Endothelial cell of umbilical vein (primary cell): ENCODE data around the gene MYO9B. TPM values are rescaled to one million over a fixed set of nuclear protein-coding genes. Genes with fewer than 3 reads are reported as not detected.

Source experiments
- BruUV-seq: library from RNA; stranded (reverse); fragments of 400-500 nt; replicated peaks from 2 replicates; lab custom pipeline; 2021; lab: Mats Ljungman, UMichigan
- CTCF ChIA-PET: fragments of 300-600, 350-600 bp; sonication (Branson Sonifier 250); formaldehyde crosslinking; loops from one replicate; lab custom pipeline; 2021; ENCODE audit warnings: antibody characterized with exemption, inconsistent platforms; lab: Charles Lee
- POLR2A ChIA-PET: fragments of 300-600, 350-600 bp; sonication (Branson Sonifier 250); formaldehyde crosslinking; loops from one replicate; lab custom pipeline; 2021; ENCODE audit warnings: antibody characterized with exemption, inconsistent platforms; lab: Charles Lee
- DNase-seq: peaks from one replicate; pipeline ENCODE4 v3.0.0-alpha.2; 2011; ENCODE audit warnings: low read depth, low spot score
- FAIRE-seq: peaks from 2 replicates; lab custom pipeline; 2011; peaks lifted over from hg19 to GRCh38; lab: Jason Lieb, UNC
- H2AFZ ChIP-seq: 2 replicates; pipeline ENCODE4 v1.6.0; 2012; ENCODE audit warnings: low read depth, low read length, control low read depth, inconsistent platforms
- H3K27ac ChIP-seq: 2 replicates; pipeline ENCODE4 v1.5.1; 2011; ENCODE audit warnings: low read depth, mild to moderate bottlenecking, control low read depth, low read length, moderate library complexity; ENCODE audit not compliant: insufficient read depth
- H3K27me3 ChIP-seq, 2 experiments: 2 replicates each; pipeline versions ENCODE4 v1.6.0 to v1.6.1; 2011; ENCODE audit warnings: low read length in 2 of 2, mixed read lengths in 1 of 2; ENCODE audit not compliant: control insufficient read depth in 2 of 2, insufficient read depth in 2 of 2
- H3K36me3 ChIP-seq, 2 experiments: 2 replicates in 1 of 2; 3 replicates in 1 of 2; pipeline ENCODE4 v1.5.1; 2011; ENCODE audit warnings: low read length in 2 of 2, mild to moderate bottlenecking in 1 of 2, moderate library complexity in 1 of 2; ENCODE audit not compliant: control insufficient read depth in 2 of 2, insufficient read depth in 2 of 2; ENCODE audit errors: extremely low read depth in 1 of 2
- H3K4me1 ChIP-seq: 3 replicates; pipeline ENCODE4 v1.5.1; 2011; ENCODE audit warnings: mild to moderate bottlenecking, low read length; ENCODE audit not compliant: control insufficient read depth, insufficient read depth; ENCODE audit errors: extremely low read depth
- H3K4me2 ChIP-seq: 2 replicates; pipeline ENCODE4 v1.6.1; 2011; ENCODE audit warnings: low read length, control low read depth, mixed read lengths; ENCODE audit not compliant: insufficient read depth
- H3K4me3 ChIP-seq, 3 experiments: fragments of 200-600 bp in 1 of 3; sonication (generic), shearing (Covaris generic) in 1 of 3; replicated peaks in 1 of 3; 2 replicates each; pipeline ENCODE4 v1.5.1; 2011 to 2016; ENCODE audit warnings: control low read depth in 3 of 3, low read length in 3 of 3, mild to moderate bottlenecking in 2 of 3, inconsistent platforms in 1 of 3, low read depth in 1 of 3, moderate library complexity in 1 of 3; ENCODE audit not compliant: insufficient read depth in 1 of 3
- H3K79me2 ChIP-seq: 2 replicates; pipeline ENCODE4 v1.6.0; 2012; ENCODE audit warnings: low read length, inconsistent platforms; ENCODE audit not compliant: control insufficient read depth, insufficient read depth
- H3K9ac ChIP-seq: replicated peaks from 2 replicates; pipeline ENCODE3; 2011; ENCODE audit warnings: low read length, control low read depth; ENCODE audit not compliant: insufficient read depth; ENCODE audit errors: extremely low read depth
- H3K9me1 ChIP-seq: replicated peaks from 3 replicates; pipeline ENCODE4 v1.6.0; 2011; ENCODE audit warnings: mild to moderate bottlenecking, low read length; ENCODE audit not compliant: control insufficient read depth, insufficient read depth; ENCODE audit errors: extremely low read depth
- H3K9me3 ChIP-seq: replicated peaks from 2 replicates; pipeline ENCODE4 v1.5.1; 2012; ENCODE audit warnings: low read length, inconsistent platforms; ENCODE audit not compliant: control insufficient read depth, insufficient read depth
- H4K20me1 ChIP-seq: replicated peaks from 2 replicates; pipeline ENCODE3; 2011; ENCODE audit warnings: mild to moderate bottlenecking, low read length; ENCODE audit not compliant: control insufficient read depth, insufficient read depth; ENCODE audit errors: extremely low read depth
- EZH2 ChIP-seq: IDR thresholded peaks from 2 replicates; pipeline ENCODE4 v1.6.1; 2012; ENCODE audit warnings: borderline replicate concordance, low read depth, mild to moderate bottlenecking, moderate library complexity, low read length, inconsistent platforms; ENCODE audit not compliant: severe bottlenecking
- FOS ChIP-seq: IDR thresholded peaks from 2 replicates; pipeline ENCODE4 v1.6.1; 2011; ENCODE audit warnings: mild to moderate bottlenecking, low read length, moderate library complexity, borderline replicate concordance; ENCODE audit not compliant: insufficient read depth
- GATA2 ChIP-seq: IDR thresholded peaks from 2 replicates; pipeline ENCODE4 v1.7.0; 2011; ENCODE audit warnings: low read depth, mild to moderate bottlenecking, moderate library complexity, mixed read lengths, low read length; ENCODE audit not compliant: insufficient read length, insufficient read depth
- JUN ChIP-seq: IDR thresholded peaks from 2 replicates; pipeline ENCODE4 v1.6.1; 2011; ENCODE audit warnings: borderline replicate concordance, low read depth; ENCODE audit not compliant: insufficient read length, insufficient read depth
- MYC ChIP-seq: IDR thresholded peaks from one replicate; pipeline ENCODE4 v1.6.1; 2011; ENCODE audit warnings: mild to moderate bottlenecking, low read depth, low read length
- POLR2A ChIP-seq: IDR thresholded peaks from 2 replicates; pipeline ENCODE4 v1.6.1; 2012; ENCODE audit warnings: low read depth, mild to moderate bottlenecking, control low read depth, low read length
- POLR2AphosphoS5 ChIP-seq: IDR thresholded peaks from 2 replicates; pipeline ENCODE4 v1.6.1; 2012; ENCODE audit warnings: low read depth, mild to moderate bottlenecking, control low read depth, low read length, moderate library complexity; ENCODE audit not compliant: insufficient read depth
- dilution Hi-C: fragments of 300-500 bp; cut with MboI; formaldehyde crosslinking; loops from one replicate; pipeline ENCODE4 v1.15.0; 2019; ENCODE audit warnings: low sequenced_read_pairs; ENCODE audit not compliant: extremely low pct_ligation_motif_present
- intact Hi-C: fragments of 100-400 bp; cut with micrococcal nuclease; formaldehyde crosslinking; loops from one replicate; pipeline ENCODE4 v1.10.0; 2022
- polyA plus RNA-seq, 4 experiments: library from polyadenylated mRNA; depleted of rRNA in 3 of 4; stranded (reverse) in 3 of 4; unstranded in 1 of 4; fragments of >200 nt; gene quantifications; 2 replicates each; pipeline versions ENCODE4 v1.2.1 to v1.2.3, GENCODE V29; 2011 to 2012; ENCODE audit warnings: missing spikeins in 1 of 4
- total RNA-seq: library from RNA; stranded (reverse); gene quantifications from 2 replicates; pipeline ENCODE4 v1.2.3, GENCODE V29; 2021
- TF ChIP-seq, protein P1 (sequence below), 2 donors: IDR thresholded peaks; 1 replicate in 1 of 2; 2 replicates in 1 of 2; pipeline ENCODE4 v1.5.1; 2011; ENCODE audit warnings: low read length in 2 of 2, mild to moderate bottlenecking in 2 of 2, moderate library complexity in 2 of 2, control low read depth in 1 of 2, inconsistent platforms in 1 of 2, low read depth in 1 of 2; ENCODE audit not compliant: insufficient read depth in 1 of 2; ENCODE audit errors: extremely low read depth in 1 of 2
- TF ChIP-seq, protein P2 (sequence below): IDR thresholded peaks from 2 replicates; pipeline ENCODE4 v1.6.1; 2011; ENCODE audit not compliant: insufficient read depth, insufficient read length

The MYO9B gene
- total and polyA plus RNA-seq, 2 donors (not counting 3 experiments of a cell fraction or from before 2014, with no cell fraction given), result 64.4 to 119 TPM

DNA sequence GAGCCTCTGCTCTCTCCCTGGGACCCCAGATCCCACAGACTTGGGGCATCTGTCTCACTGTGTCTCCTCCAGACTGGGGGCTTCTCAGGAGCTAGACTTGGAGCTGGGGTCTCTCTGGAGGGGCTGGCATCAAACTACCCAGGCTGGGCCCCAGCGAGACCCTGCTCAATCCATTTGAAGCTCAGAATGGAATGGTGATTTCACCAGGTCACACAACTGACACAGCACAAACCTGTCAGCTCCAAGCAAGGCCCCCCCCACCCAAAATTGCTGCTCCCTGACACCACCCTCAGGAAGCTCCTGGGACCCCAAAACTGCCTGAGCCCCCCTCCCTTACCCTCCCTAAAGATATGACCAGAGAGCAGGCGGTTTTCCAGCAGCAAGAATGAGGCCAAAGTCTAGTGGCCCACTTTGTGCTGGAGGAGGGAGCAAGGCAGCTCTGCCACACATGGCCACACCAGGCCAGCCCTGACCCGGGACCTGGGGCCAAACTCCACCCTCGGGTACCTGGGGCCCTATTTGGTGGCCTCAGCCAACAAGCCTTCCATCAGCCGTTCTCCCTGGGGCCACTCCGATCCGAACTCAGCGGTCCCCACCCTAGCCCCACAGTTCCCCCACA is 167.7 kb downstream of the MYO9B start:
- no peak for FAIRE-seq
- H3K27ac ChIP-seq, result no peak overlapping the region
- no peaks in the 10 kb centered on the region for H3K9me3 ChIP-seq
- no TSS peak for BruUV-seq
- TF ChIP-seq GATA2, result no peak
- TF ChIP-seq, protein P1, sequence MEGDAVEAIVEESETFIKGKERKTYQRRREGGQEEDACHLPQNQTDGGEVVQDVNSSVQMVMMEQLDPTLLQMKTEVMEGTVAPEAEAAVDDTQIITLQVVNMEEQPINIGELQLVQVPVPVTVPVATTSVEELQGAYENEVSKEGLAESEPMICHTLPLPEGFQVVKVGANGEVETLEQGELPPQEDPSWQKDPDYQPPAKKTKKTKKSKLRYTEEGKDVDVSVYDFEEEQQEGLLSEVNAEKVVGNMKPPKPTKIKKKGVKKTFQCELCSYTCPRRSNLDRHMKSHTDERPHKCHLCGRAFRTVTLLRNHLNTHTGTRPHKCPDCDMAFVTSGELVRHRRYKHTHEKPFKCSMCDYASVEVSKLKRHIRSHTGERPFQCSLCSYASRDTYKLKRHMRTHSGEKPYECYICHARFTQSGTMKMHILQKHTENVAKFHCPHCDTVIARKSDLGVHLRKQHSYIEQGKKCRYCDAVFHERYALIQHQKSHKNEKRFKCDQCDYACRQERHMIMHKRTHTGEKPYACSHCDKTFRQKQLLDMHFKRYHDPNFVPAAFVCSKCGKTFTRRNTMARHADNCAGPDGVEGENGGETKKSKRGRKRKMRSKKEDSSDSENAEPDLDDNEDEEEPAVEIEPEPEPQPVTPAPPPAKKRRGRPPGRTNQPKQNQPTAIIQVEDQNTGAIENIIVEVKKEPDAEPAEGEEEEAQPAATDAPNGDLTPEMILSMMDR (IDR thresholded peaks at IDR 0.05; ENCODE audit: extremely low read depth in 1 of 2, insufficient read depth in 1 of 2, low read depth in 1 of 2, low read length in 2 of 2), result no peak
- TF ChIP-seq, protein P2, sequence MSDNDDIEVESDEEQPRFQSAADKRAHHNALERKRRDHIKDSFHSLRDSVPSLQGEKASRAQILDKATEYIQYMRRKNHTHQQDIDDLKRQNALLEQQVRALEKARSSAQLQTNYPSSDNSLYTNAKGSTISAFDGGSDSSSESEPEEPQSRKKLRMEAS, result no peak
- TF ChIP-seq EZH2, result no peak
- TF ChIP-seq POLR2AphosphoS5, result no peak
- no peak for TF ChIP-seq MYC
- no peak for TF ChIP-seq POLR2A
- no peak for TF ChIP-seq FOS
- TF ChIP-seq JUN, result no peak
- CTCF ChIA-PET, result interaction anchor here (0.9 to 1.8 kb wide), 4 partner anchors 8 to 38 kb away, joined by 3 to 13 read pairs (median 4); partner anchors contain the start of gene OCEL1
- intact Hi-C loops, result no loop called here
- H3K36me3 ChIP-seq, result no peaks in the 10 kb centered on the region
- peaks cover 20% of the 10 kb centered on the region for H3K4me1 ChIP-seq
- no peak for DNase-seq
- no peaks in the 10 kb centered on the region for H3K9me1 ChIP-seq
- H2AFZ ChIP-seq, result no peak overlapping the region
- peak overlapping the region; percentile 51 for H3K9ac ChIP-seq
- H3K27me3 ChIP-seq, result no peaks in the 10 kb centered on the region
- peak overlapping the region; percentile 81 for H3K4me2 ChIP-seq
- peaks cover 27% of the 10 kb centered on the region for H3K79me2 ChIP-seq
- POLR2A ChIA-PET, result no interaction called here
- dilution Hi-C loops, result no loop called here
- H3K4me3 ChIP-seq, result peak overlapping the region; percentile 65 to 84 (median 74)
- H4K20me1 ChIP-seq, result no peaks in the 10 kb centered on the region
